Medulla oblongata (tissue), 1 donor: ENCODE results near the gene ZNF644.
"Not testable (repeated sequence)": the region's sequence is repeated elsewhere in the genome, so short reads cannot be mapped to it uniquely, and the experiment has no call there.

Source experiments
- DNase-seq: peaks from one replicate; pipeline ENCODE4 v3.0.0-alpha.2; 2015; ENCODE audit errors: extremely low spot score

Gene ZNF644

DNA sequence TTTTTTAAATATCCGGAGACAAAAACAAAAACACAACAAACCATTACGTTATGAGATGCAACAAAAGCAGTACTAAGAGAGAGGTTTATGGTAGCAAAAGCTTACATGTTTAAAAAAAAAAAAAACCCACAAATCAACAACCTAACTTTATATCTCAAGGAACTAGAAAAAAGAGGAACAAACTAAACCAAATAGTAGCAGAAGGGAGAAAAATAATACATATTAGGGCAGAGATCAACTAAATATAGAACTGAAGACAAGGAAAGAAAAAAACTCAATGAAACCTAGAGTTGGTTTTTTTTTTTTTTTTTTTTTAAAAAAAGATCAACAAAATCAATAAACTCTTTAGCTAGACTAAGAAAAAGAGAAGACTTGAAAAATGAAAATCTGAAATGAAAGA is 34.9 kb downstream of the ZNF644 start:
- DNase-seq = no peak

DNA sequence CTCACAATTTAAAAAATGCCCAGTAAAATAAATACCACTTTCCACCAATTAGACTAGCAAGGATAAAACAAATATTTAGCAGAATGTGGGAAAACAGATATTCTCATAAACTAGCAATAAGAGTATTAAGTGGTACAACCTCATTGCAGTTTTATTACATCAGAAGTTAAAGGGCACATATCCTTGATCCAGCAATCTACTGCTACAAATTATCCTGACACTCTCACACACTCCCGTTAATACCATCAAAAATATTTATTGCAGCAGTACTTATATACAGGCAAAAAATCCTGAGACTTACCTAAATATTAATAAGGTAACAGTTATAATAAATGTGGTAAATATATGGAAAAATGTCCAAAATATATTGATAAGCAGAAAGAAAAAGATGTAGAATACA is 44.3 kb downstream of the ZNF644 start:
- no peak for DNase-seq

- no peak for DNase-seq
These were observed 47.7 kb downstream of the ZNF644 start for GRCh38 chr1:90973897-90974798.

DNA sequence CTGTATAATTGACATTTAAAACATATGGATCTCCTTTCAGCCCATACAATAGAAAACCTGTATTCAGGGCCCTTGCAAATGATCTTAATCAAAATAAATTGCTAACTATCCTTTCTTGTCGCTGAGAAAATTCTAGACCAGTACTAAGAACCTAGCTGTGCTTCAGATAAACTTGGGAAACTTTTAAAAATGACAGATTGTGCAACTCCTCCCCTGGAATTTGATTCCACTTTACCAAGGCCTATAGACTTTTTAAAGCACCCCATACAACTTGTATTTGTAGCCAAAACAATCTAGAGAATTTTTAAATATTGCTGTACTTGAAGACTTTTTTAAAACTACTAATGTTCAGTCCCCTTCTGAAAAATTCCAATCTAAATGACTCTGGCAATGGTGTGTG is 51.6 kb downstream of the ZNF644 start:
- DNase-seq = no peak

- no peak for DNase-seq
These were observed 52.6 kb downstream of the ZNF644 start for GRCh38 chr1:90969241-90969640.

GRCh38 chr1:90964444-90965035 is 57.3 kb downstream of the ZNF644 start:
- peak; percentile 55 for DNase-seq

DNA sequence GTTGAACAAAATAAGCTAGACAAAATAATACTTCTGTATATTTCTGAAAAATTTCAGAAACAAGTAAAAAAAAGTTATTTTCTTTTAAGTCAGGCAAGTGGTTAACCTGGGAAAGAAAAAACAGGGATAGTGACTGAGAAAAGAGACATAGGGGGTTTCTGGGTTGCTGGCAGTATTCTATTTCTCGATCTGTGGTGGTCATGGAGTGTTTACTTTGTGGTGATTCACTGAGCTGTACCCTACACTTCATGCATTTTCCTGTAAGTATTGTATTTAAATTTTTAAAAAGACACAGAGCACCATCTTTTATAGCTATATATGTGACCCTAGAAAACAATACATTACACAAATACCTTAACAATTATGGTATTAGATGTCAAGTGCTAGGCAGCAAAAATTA is 58.2 kb downstream of the ZNF644 start:
- DNase-seq = no peak

DNA sequence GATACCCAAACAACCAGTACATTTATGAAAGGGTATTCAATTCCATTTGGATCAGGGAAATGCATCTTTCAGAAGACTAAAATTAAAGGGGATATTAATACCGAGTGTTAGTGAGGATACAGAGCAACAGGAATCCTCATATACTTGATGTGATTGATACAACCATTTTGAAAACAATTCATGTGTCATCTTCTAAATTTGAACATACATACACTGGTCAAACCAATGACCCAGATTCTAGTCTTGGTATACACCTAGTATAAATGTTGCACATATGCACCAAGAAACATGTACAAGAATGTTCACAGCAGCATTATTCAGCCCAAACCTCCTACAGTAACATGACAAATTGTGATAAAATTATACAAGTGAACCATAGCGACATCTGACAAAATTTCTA is 58.6 kb downstream of the ZNF644 start:
- no peak for DNase-seq

DNA sequence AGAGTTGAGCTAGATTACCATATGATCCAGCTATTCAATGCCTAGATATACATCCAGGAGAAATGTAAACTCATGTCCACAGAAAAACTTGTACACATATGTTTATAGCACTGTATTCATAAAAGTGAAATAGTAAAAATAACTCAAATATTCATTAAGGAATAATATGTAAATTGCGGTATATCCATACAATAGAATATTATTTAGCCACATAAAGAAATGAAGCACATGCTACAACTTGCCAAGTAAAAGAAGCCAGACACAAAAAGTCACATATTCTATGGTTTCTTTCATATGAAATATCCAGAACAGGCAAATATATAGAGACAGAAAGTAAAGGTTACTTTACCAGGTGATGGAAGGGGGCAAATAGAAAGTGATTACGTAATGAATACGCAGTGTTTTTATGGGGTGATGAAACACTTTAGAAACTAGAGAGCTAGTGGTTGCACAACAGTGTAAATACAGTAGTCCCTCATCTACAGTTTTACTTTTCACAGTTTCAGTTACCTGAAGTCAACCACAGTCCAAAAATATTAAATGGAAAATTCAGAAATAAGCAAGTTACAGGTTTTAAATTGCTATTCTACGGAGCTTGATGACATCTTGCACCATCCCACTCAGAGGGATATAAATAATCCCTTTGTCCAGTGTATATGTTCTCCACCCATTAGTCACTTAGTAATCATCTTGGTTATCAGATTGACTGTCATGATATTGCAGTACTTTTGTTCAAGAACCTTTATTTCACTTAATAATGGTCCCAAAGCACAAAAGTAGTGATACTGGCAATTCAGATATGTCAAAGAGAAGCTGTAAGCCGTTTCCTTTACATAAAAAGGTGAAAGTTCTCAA is 62.3 kb downstream of the ZNF644 start:
- DNase-seq = no peak

- no peak for DNase-seq
These were observed 64.3 kb downstream of the ZNF644 start for GRCh38 chr1:90957497-90957896.

GRCh38 chr1:90955769-90956168 is 66.1 kb downstream of the ZNF644 start:
- DNase-seq = no peak

- no peak for DNase-seq
These were observed 68.9 kb downstream of the ZNF644 start for GRCh38 chr1:90952906-90953305.

- DNase-seq = no peak
These were observed 70.8 kb downstream of the ZNF644 start for GRCh38 chr1:90951009-90951408.

GRCh38 chr1:90948301-90948700 is 73.5 kb downstream of the ZNF644 start:
- DNase-seq = no peak

DNA sequence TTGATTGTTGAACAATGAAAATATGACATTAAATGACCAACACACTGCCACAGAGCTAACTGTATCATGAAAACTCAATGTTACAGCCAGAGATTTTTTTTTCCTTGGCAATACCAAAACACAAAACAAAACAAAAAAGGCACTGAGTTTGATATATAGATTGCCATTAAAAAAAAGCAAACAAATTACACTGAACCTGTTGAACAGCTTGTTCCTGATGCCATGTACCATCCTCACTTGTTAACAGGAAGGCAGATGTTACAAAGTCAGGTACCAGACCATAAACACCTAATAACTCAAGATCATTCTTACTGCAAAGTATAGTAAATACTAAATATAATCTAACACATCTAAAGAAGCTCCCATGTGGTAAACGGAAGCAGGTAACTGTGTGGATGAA is 75.2 kb downstream of the ZNF644 start:
- no peak for DNase-seq

DNA sequence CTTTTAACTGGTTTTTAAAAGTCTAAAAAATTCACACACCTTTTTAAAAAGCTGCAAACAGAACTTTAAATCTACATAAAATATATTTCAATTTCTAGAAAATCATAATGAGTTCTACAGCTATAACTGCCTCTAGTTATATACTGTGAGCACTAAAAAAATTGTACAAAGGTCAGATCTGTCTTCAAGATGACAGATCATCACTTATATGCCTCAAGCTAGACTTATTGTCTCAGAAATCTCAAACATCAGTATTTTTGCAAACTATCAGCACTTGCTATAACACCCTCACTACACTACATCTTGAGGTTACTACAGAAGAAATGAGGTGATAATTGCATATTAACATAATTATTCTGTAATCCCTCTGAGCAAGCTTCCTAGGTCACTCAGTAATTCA is 76.5 kb downstream of the ZNF644 start:
- no peak for DNase-seq

- no peak for DNase-seq
These were observed 77.9 kb downstream of the ZNF644 start for GRCh38 chr1:90943966-90944365.

DNA sequence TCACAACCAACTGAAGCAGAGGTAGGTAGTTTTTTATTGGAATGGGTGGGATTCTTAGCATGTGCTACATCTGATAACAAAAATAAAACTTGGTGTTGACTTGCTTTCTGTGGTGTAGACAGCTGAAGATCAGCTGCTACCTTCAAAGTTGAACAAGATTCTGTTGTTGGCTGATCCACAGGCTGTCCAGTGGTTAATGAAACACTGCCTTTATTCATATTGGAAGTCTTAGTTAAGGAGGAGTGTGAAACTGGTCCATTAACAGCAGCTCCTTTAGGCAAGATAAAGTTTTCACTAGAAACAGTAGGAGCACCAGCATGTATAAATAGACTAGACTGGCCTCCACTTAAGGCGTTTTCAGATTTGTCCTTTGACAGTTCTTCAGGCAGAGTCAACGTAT is 81.1 kb downstream of the ZNF644 start:
- no peak for DNase-seq

DNA sequence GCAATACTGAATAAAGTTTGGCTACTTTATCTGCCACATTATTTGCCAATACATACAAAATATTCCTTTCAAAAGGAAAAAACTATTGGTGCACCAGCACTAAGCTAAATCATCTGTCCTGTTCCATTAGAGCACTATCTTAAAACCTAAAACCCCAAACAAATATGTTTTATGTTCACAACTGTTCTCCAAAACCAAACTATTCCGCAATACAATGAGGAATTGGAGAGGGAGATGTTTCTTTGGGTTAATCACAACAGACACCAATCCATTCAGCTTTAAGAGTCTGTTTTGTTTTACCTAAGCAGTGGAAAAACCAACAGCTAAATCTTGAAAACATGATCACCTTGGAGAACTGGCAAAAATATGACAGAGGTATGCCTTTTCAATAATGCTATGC is 85.1 kb downstream of the ZNF644 start:
- no peak for DNase-seq

GRCh38 chr1:90936061-90936460 is 85.8 kb downstream of the ZNF644 start:
- no peak for DNase-seq

GRCh38 chr1:90928231-90928630 is 93.6 kb downstream of the ZNF644 start:
- DNase-seq = not testable (repeated sequence)

DNA sequence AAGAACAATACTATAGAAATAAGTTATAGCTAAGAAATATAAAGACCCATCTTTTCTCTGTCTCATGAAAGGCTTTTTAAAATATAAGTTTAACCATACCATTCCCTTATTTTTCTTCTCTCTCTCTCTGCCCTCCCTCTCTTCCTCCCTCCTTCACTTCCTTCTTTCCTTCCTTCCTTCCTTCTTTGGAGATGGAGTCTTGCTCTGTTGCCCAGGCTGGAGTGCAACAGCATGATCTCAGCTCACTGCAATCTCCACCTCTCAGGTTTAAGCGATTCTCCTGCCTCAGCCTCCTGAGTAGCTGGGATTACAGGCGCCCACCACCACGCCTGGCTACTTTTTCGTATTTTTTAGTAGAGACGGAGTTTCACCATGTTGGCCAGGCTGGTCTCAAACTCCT is 94.2 kb downstream of the ZNF644 start:
- not testable (repeated sequence) for DNase-seq
